GM23248 (cell line): ENCODE data around the gene TNFRSF8. TPM values are rescaled to one million over a fixed set of nuclear protein-coding genes. Genes with fewer than 3 reads are reported as not detected.

ENCODE experiments used
- DNase-seq: peaks from one replicate; pipeline ENCODE4 v3.0.0-alpha.2; 2015
- H2AFZ ChIP-seq: fragments of 200-600 bp; sonication (generic); 2 replicates; pipeline ENCODE4 v1.6.1; 2016; ENCODE audit warnings: antibody characterized with exemption
- H3F3A ChIP-seq: fragments of 200-600 bp; sonication (generic); 2 replicates; pipeline ENCODE4 v1.6.1; 2016; ENCODE audit warnings: mild to moderate bottlenecking, antibody characterized with exemption, mixed run types; ENCODE audit not compliant: insufficient read depth
- H3K27ac ChIP-seq: fragments of 200-600 bp; sonication (generic); 2 replicates; pipeline ENCODE4 v1.5.1; 2016; ENCODE audit warnings: mild to moderate bottlenecking
- H3K27me3 ChIP-seq: fragments of 200-600 bp; sonication (generic); replicated peaks from 2 replicates; pipeline ENCODE4 v1.6.1; 2016; ENCODE audit warnings: mild to moderate bottlenecking; ENCODE audit not compliant: insufficient read depth
- H3K36me3 ChIP-seq: fragments of 200-600 bp; sonication (generic); 2 replicates; pipeline ENCODE4 v1.6.1; 2016; ENCODE audit warnings: low read depth, mild to moderate bottlenecking
- H3K4me1 ChIP-seq: fragments of 200-600 bp; sonication (generic); 2 replicates; pipeline ENCODE4 v1.6.1; 2016; ENCODE audit warnings: mild to moderate bottlenecking; ENCODE audit not compliant: insufficient read depth
- H3K4me2 ChIP-seq: fragments of 200-600 bp; sonication (generic); one replicate; pipeline ENCODE4 v1.6.1; 2016; ENCODE audit warnings: mild to moderate bottlenecking; ENCODE audit not compliant: unreplicated experiment
- H3K4me3 ChIP-seq: fragments of 200-600 bp; sonication (generic); 2 replicates; pipeline ENCODE4 v1.5.1; 2016; ENCODE audit warnings: mild to moderate bottlenecking
- H3K79me2 ChIP-seq: fragments of 200-600 bp; sonication (generic); 2 replicates; pipeline ENCODE4 v1.6.1; 2016; ENCODE audit warnings: mild to moderate bottlenecking; ENCODE audit not compliant: insufficient read depth
- H3K9ac ChIP-seq: fragments of 200-600 bp; sonication (generic); 2 replicates; pipeline ENCODE4 v1.6.1; 2016; ENCODE audit warnings: mild to moderate bottlenecking
- H3K9me2 ChIP-seq: fragments of 200-600 bp; sonication (generic); 2 replicates; pipeline ENCODE4 v1.6.1; 2016; ENCODE audit warnings: mixed run types, mild to moderate bottlenecking, moderate library complexity; ENCODE audit not compliant: insufficient read depth
- H3K9me3 ChIP-seq: fragments of 200-600 bp; sonication (generic); one replicate; pipeline ENCODE4 v1.6.1; 2017; ENCODE audit warnings: low read depth
- H4K20me1 ChIP-seq: fragments of 200-600 bp; sonication (generic); 2 replicates; pipeline ENCODE4 v1.6.0; 2016; ENCODE audit not compliant: insufficient read depth
- EZH2 ChIP-seq: fragments of 200-600 bp; sonication (generic); IDR thresholded peaks from 2 replicates; pipeline ENCODE4 v1.6.1; 2018; ENCODE audit warnings: antibody characterized with exemption, mild to moderate bottlenecking; ENCODE audit not compliant: insufficient read depth, poor library complexity, severe bottlenecking
- EZH2phosphoT487 ChIP-seq: fragments of 200-600 bp; sonication (generic); IDR thresholded peaks from 2 replicates; pipeline ENCODE4 v1.6.1; 2018; ENCODE audit warnings: antibody characterized with exemption, moderate library complexity, mild to moderate bottlenecking, low read depth; ENCODE audit not compliant: insufficient read depth
- WGBS, 2 experiments: methylation state at CpG; one replicate each; pipeline ENCODE4 v1.1.6; 2015 to 2017; ENCODE audit warnings: low lambda C conversion rate in 2 of 2, low coverage in 1 of 2; ENCODE audit errors: missing lambda C conversion rate in 2 of 2; 5-methylcytosine and 5-hydroxymethylcytosine counted together
- in situ Hi-C: fragments of 300-500 bp; cut with MboI; formaldehyde crosslinking; loops from 2 replicates; pipeline ENCODE4 v1.15.0; 2020
- microRNA-seq: library from miRNA; unstranded; fragments of <30 nt; microRNA quantifications from one replicate; pipeline ENCODE4, GENCODE V29; 2016; ENCODE audit warnings: borderline number of aligned reads
- polyA plus RNA-seq: library from polyadenylated mRNA; unstranded; fragments of >200 nt; fragmentation: Nextera tagmentation; extraction: Ambion mirVana; gene quantifications from 2 replicates; pipeline ENCODE4 v1.2.1, GENCODE V29; 2016
- small RNA-seq: library from RNA; depleted of rRNA; stranded (forward); fragments of <200 nt; gene quantifications from one replicate; pipeline ENCODE3, GENCODE V24; 2014; ENCODE audit warnings: low read depth, low replicate concordance
- total RNA-seq: library from RNA; depleted of rRNA; stranded (reverse); fragments of >200 nt; shearing (Covaris generic); gene quantifications from 2 replicates; pipeline ENCODE4 v1.2.3, GENCODE V29; 2014; rRNA removed

Gene TNFRSF8
- total and polyA plus RNA-seq, 2 experiments from 2014 or later = 0.23 TPM; not detected in 1

GRCh38 chr1:12189328-12189682 lies 126.2 kb downstream of the TNFRSF8 start:
- H3K4me2 ChIP-seq = no peak overlapping the region
- H3F3A ChIP-seq = no peaks in the 10 kb centered on the region
- H3K36me3 ChIP-seq = no peaks in the 10 kb centered on the region
- no peaks in the 10 kb centered on the region for H3K9me3 ChIP-seq
- WGBS, 2 experiments = 86 to 92% methylated on average over 5 of the region's 5 CpGs
- H3K79me2 ChIP-seq = no peaks in the 10 kb centered on the region
- no peak for TF ChIP-seq EZH2phosphoT487
- TF ChIP-seq EZH2 = no peak
- H3K9ac ChIP-seq = no peak overlapping the region
- H3K27me3 ChIP-seq = no peaks in the 10 kb centered on the region
- H3K4me1 ChIP-seq = peaks cover 5% of the 10 kb centered on the region
- H3K4me3 ChIP-seq = no peak overlapping the region
- H3K27ac ChIP-seq = no peak overlapping the region
- no peaks in the 10 kb centered on the region for H4K20me1 ChIP-seq
- H2AFZ ChIP-seq = no peak overlapping the region
- H3K9me2 ChIP-seq = no peaks in the 10 kb centered on the region
- DNase-seq = no peak
- in situ Hi-C loops = no loop called here

DNA sequence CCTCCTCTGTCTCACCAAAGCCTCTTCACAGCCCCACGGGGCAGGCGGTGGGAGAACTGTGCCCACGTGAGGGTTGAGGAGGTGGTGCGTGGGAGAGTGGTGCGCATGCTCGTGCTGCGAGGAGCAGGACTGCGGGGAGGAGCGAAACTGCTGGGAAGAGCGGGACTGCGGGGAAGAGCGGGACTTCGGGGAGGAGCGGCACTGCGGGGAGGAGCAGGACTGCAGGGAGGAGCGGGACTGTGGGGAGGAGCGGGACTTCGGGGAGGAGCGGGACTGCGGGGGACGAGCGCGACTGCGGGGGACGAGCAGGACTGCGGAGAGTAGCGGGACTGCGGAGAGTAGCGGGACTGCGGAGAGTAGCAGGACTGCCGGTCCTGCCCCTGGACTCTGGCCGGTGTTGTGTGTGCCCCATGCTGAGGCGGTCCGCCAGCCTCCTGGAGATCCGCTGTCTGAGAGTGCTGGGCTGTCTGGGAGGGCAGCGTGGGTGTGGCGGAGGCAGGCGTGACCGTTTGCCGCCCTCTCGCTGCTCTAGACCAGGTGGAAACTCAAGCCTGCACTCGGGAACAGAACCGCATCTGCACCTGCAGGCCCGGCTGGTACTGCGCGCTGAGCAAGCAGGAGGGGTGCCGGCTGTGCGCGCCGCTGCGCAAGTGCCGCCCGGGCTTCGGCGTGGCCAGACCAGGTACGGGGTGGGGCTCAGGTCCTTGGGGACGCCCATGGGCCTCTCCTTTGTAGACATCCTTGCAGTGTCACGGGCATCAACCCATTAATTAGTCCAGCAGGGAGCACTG lies 128.3 kb downstream of the TNFRSF8 start:
- Histone ChIP-seq H3K79me2 (no peaks in the 10 kb centered on the region), H3K4me1 (no peaks in the 10 kb centered on the region), H3K9ac (no peak overlapping the region), H3K4me3 (no peak overlapping the region), H3K9me3 (no peaks in the 10 kb centered on the region), H2AFZ (no peak overlapping the region), H3K36me3 (no peaks in the 10 kb centered on the region), H3K4me2 (no peak overlapping the region), H3F3A (no peaks in the 10 kb centered on the region), H3K27me3 (no peaks in the 10 kb centered on the region), H3K9me2 (no peaks in the 10 kb centered on the region), H4K20me1 (no peaks in the 10 kb centered on the region), H3K27ac (no peak overlapping the region)
- 92 to 94% methylated on average over 34 to 58 of the region's 58 CpGs for WGBS, 2 experiments
- in situ Hi-C loops = no loop called here
- TF ChIP-seq EZH2 (no peak), EZH2phosphoT487 (no peak)
- DNase-seq = no peak

Small RNA genes within 50 kb of the gene (microRNA-seq; reads per million reads assigned to microRNA genes)
- not detected for gene MIR4632
- not detected for gene MIR6729
- gene MIR7846 = not detected

Small RNA genes within 50 kb of the gene (small RNA-seq; reads per million reads assigned to genes)
- gene AL096840.1 = not detected
- not detected for gene MIR4632
- gene MIR6729 = not detected
- gene RF00019 = not detected
- not detected for gene RN7SL649P
- gene RNU6-777P = not detected
- gene RPL23AP89 = not detected

Other genes with a start within 250 kb of the TNFRSF8 start
- not detected in 2 replicates for gene NPPA, start 215.5 kb upstream of the TNFRSF8 start, total RNA-seq
- gene NPPA, start 215.5 kb upstream of the TNFRSF8 start, polyA plus RNA-seq = not detected in 2 replicates
- not detected in 2 replicates for gene NPPB, start 204.4 kb upstream of the TNFRSF8 start, total RNA-seq
- gene NPPB, start 204.4 kb upstream of the TNFRSF8 start, polyA plus RNA-seq = not detected in 2 replicates
- gene KIAA2013, start 136.9 kb upstream of the TNFRSF8 start, total RNA-seq = 100 and 116 TPM in 2 replicates
- gene KIAA2013, start 136.9 kb upstream of the TNFRSF8 start, polyA plus RNA-seq = 10.5 and 10.7 TPM in 2 replicates
- gene PLOD1, start 128.6 kb upstream of the TNFRSF8 start, total RNA-seq = 633 and 640 TPM in 2 replicates
- 443 and 482 TPM in 2 replicates for gene PLOD1, start 128.6 kb upstream of the TNFRSF8 start, polyA plus RNA-seq
- 57.9 and 59.8 TPM in 2 replicates for gene MFN2, start 82.9 kb upstream of the TNFRSF8 start, total RNA-seq
- gene MFN2, start 82.9 kb upstream of the TNFRSF8 start, polyA plus RNA-seq = 48.0 and 49.6 TPM in 2 replicates
- gene MIIP, start 43.8 kb upstream of the TNFRSF8 start, total RNA-seq = 21.8 and 26.8 TPM in 2 replicates
- 19.4 and 23.0 TPM in 2 replicates for gene MIIP, start 43.8 kb upstream of the TNFRSF8 start, polyA plus RNA-seq
- gene TNFRSF1B, start 103.7 kb downstream of the TNFRSF8 start, total RNA-seq = 0.25 and 2.9 TPM in 2 replicates
- 1.1 and 1.3 TPM in 2 replicates for gene TNFRSF1B, start 103.7 kb downstream of the TNFRSF8 start, polyA plus RNA-seq
- gene VPS13D, start 166.7 kb downstream of the TNFRSF8 start, total RNA-seq = 16.4 and 18.7 TPM in 2 replicates
- 5.6 and 6.8 TPM in 2 replicates for gene VPS13D, start 166.7 kb downstream of the TNFRSF8 start, polyA plus RNA-seq